NCI-H2171 treated with DMSO at 0.1 percent for 48 hours (cell line): Measurements from ENCODE around the gene EFNA4.

Source experiments
- DNase-seq: peaks from one replicate; lab custom pipeline; 2025; lab: John Stamatoyannopoulos, UW

Gene EFNA4

DNA sequence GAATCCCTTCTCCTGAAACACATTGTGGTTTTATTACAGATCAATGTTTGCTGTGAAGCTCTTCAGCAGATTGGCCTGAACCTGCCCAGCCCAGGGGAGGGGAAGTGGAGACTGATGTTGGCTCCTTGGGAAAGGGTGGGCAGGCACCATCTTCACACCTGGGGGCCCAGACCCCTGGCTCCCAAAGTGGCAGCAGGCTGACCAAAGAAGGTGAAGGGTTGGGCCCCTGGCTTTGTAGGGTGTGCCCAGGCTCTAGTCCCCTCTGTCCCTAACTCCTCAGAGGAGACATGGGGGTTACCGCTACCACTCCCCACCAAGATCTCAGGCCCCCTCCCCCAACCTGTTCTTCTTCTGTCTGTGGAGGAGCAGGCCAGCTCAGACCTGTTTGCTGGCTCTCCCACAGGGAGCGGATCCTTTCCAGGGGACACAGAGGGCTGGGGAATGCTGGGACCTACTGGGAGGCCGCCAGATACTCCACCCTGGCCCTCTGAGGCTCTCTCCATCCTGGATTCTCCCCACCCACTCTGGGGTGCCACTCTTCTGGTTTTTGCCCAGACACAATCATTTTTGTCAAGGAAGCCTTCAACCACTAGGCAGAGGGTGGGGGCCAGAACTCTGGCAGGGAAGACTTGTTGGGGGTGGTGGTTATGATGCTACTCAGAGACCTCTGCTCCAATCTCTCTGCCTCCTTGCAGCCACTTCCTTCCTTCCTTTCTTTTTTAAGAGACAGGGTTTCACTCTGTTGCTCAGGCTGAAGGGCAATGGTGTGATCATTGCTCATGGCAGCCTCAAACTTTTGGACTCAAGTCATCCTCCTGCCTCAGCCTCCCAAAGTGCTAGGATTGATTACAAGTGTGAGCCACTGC lies 10.1 kb downstream of the EFNA4 start:
- no peak for DNase-seq

DNA sequence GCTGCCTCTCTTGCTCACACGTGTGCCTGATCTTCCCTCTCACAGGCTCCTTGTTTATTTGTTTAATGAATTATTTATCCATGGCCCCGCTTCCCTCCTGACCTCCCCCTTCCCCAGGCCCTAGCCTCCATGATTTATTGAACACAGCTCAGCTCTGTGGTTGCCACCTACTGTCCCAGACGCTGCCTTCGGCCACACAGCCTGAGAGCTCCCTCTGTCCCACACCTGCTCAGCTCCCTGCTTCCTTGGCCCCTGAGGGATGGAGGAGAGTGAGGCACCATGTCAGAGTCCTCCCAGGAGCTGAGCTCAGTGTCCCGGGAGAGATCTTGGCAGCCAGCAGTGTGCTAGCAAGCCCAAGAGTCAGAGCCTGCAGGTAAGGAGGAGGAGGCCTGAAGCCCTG lies 12.0 kb downstream of the EFNA4 start:
- DNase-seq: peak; percentile 13

DNA sequence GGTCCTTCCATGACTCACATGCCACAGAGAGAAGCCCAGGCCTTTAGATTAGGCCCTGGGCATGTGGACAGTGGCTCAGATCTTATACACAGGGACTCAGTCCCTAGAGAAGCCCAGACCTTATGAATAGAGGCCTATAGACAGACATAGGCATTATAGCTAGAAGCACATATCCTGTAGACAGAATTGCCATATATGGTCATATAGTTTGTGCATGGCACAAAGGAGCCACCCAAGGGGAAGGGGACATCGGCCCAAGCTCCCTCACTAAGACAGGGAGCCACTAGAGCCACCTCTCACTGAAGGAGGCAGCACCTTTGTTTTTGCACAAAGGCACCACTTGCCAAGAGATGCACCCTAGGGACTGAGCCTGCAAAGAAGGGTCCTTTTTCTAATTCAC lies 12.8 kb downstream of the EFNA4 start:
- DNase-seq: no peak

DNA sequence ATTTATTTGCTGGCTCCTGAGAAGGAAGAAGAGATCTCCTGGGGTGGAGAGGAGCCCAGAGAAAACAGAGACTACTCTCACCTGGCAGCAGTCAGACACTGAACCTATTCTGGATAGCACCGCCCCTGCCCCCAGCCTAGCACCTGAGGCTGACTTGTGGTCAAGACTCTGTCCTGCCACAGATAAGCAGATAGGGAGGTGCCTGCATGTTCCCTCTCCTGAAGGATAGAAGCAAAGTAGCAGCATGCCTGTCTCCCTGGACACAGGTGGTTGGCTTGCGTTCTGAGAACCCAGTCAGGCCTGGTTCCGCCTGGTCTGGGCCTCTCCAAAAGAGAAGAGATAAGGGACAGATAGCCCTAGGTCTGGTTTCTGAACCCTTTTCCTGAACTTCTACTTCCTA lies 13.8 kb downstream of the EFNA4 start:
- DNase-seq: no peak

DNA sequence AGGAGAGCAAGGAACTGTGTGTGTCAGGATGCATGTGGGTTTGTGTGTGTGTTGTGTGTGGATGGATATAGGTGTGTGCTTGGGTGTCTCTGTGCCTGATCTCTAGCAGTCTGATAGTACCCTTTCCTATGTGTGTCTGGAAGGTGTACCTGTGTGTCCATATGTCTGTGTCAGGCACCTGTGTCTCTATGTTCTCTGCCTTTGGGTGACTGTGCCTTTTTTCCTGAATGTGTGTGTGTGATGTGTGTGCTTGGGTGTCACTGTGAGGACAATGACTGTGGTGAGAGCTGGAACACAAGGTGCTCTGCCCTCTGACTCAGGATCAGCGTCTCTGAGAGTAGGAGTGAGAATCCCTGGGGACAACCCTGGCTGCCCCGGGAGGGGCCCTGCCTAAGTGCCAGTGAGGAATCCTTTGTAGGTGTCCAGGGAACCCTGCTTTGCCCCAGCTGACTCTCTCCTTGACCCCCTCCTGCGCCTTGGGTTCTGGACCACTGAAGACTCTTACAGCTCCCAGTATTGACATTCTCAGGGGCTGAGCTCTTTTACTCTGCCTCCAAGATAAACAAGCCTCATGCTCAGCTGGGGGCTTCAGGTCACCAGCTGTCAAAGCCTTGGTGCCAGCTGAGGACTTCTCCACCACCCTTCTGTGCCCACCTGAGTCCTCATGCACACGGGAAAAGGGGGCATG lies 14.4 kb downstream of the EFNA4 start:
- peak; percentile 79 for DNase-seq

DNA sequence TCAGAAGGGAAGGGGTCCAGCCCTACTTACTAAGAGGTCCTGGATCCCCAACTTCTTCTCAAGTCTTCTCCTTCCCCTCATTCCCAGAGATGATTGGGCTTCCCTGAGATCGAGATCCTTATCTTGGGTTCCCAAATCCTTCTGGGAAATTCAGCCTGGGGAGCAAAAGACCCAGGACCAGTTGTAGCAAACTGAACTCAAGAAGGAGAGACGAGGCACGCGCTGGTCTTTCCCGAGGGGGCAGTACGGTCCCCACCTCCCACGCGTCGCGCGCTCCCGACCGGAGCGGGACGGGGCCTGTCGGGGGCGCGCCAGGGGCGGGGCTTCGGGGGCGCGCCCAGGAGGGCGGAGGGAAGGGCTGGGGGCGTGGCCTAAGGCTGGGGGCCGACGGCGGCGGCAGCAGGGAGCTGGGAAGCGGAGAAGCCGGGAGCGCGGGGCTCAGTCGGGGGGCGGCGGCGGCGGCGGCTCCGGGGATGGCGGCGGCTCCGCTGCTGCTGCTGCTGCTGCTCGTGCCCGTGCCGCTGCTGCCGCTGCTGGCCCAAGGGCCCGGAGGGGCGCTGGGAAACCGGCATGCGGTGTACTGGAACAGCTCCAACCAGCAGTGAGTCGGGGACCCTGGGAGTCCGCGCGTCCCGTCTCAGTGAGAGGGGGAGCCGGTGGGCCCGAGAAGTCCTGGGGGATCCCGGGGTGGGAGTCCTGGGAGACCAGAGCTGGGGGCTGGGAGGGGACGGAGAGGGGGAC lies 15.1 kb downstream of the EFNA4 start, which contains the start of gene EFNA3:
Gene EFNA3, plus strand, starts transcription at position 369 of the 741 bp plus-strand sequence. Its CDS starts 105 bp downstream, at position 474.
- peak; percentile 79 for DNase-seq

DNA sequence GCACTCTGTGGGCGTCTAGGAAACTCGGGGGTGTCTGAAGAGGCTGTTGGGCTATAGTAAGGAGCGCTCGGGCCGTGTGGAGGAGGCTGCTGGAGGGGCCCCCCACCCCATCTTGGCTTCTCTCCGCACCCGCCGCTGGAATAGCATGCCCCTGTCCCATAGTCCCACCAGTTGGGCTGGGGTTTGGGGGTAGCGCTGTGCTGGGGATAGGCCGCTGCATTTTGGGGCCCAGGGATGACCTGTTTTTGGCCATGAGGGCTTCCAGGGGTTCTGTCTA lies 15.6 kb downstream of the EFNA4 start:
- no peak for DNase-seq

DNA sequence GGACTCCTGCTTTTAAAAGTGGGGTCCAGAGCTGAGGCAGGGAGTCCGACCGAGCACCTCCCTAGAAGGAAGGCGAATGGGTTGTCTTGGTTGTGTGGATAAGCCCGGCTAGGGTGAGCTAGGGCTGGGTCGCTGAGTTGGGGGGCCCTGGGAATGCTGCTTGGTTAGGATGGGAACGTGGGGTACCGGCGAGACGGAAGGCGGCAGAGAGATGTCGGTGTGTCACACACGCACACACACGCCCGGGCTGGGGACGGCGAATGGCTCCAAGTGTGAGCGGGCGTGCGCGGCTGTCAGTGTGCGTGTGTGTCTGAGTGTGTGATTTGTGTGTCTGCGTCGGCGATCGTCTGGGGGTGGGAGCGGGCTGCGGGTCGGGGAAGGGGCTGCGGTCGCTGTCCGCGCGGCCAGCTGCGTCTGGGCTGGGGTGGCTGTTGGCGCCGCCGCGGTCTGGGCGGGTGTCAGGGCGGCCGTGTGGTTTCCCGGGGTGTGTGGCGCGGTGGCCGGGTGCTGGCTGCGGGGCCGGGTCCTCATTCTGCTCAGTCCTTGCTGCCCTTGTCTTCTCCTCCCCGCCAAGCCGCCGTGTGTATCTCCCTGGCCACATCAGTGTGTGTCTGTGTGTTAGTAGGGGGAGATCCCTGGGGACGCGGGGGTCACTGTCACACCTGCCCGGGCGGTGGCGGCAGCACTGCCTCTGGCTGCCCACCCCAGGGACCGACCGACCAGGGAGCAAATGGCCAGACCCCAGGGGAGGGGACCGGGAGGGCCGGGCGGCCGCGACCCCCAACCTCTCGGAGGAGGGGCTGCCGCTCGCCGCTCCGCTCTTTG lies 16.2 kb downstream of the EFNA4 start:
- DNase-seq: peak; percentile 12

DNA sequence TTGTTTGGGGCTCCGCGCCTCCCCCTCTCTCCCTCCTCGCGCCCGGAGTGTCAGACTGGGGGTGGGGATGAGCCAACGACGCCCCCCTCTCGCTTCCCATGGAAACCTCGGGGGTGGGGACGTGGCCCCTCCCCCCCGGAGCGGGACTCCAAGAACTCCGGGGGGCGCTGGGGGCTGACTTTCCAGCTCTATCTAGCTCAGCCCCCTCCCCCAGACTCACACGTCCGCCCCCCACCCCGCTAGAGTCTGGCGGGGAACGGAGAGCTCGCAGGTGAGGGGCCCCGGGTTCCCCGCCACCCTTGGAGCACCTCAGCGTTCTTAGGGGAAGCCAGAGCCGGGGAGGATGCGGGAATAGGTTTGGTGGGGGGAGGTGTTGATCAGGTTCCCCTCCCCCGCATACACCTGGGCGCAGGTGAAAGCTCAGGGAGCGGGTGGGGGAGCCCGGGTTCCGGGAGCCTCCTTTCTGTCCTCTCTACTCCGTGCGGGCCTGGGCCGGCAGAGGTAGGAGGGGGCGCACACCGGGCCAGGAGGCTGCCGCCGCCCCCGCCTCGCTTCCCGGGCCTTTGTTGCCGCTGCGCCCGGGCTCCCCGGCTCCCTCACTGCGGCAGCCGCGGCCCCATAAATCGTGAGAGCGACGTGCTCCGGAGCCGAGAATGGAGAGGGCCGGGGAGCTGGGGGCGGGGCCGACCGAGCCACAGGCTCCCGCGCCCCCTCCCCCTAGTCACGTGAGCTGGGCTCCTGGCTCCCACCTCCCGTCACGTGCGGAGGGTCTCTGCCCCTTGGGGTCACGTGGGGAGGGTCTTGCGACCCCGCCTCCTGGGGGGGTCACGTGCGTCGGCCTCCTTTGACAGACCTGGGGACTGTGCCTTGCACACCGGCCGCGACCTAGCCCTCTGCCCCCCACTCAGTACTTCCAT lies 17.0 kb downstream of the EFNA4 start:
- DNase-seq: peak; percentile 86

DNA sequence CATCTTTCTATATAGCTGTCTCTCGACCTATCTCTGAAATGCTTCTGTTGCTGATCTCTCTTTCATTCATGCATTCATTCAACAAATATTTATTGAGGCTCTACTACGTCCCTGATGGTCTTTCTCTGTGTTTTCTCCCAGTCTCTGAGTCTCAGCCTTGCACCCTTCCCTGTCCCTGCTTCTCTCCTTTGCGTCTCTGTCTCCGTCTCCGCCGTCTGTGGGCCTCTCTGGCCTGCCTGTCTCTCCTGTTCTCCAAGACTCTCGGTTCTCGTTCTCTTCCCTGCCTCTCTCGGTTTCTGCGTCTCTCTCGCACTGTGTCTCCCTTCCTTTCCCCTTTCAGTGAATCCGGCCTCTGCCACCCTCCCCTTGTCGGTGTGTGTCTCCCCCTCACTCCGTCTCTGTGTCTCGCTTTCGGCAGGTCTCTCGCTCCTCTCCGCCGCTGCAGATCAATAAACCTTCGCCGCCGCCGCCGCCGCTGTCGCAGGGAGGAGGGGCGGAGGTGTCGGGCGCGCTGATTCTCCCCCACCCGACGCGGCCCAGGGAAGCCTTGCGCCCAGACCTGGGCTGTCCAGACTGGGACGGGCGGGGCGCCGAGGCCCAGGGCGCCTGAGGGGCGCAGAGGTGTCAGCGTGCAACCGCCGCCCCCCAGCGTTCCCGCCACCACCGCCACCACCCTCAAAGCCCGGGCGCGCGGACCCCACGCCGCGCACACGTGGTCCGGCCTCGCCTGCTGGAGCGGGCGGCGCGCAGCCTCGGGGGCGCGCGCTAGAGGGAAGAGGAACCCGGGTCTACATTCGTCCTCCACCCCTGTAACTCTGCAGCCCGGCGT lies 18.1 kb downstream of the EFNA4 start:
- DNase-seq: no peak

DNA sequence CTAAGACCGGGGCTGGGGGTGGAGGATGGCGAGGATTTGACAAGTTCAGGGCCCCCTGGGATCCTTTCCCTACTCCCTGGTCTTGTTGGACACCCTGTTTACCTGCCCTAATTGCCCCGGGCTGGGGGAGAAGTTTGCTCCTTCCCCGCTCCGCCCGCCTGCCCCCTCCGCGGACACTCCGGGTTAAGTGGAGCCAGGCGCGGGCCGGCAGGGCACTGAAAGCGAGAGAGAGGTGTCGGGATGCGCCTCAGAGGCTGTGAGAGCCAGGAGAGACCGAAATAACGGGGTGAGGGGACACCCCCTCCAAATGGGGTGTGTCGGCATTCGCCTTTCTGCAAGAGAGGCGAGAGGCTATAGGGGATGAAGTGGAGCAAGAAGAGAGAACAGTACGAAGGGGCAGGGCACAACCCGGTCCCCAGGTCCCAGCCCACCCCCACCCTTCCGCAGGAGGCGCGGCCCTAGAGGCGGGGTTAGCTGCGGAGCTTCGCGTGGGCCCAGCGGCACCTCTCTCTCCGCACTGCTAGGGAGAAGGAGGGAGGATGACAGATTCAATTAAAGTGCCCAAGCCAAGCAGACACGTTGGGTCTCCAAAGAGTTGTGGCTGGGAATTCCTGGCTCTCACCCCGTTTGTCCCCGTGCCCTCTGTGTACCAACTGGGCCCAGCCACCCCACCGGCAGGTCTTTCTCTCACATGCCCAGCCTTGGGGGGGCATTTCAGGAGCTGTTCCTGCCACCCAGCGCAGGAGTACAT lies 18.9 kb downstream of the EFNA4 start:
- DNase-seq: no peak

DNA sequence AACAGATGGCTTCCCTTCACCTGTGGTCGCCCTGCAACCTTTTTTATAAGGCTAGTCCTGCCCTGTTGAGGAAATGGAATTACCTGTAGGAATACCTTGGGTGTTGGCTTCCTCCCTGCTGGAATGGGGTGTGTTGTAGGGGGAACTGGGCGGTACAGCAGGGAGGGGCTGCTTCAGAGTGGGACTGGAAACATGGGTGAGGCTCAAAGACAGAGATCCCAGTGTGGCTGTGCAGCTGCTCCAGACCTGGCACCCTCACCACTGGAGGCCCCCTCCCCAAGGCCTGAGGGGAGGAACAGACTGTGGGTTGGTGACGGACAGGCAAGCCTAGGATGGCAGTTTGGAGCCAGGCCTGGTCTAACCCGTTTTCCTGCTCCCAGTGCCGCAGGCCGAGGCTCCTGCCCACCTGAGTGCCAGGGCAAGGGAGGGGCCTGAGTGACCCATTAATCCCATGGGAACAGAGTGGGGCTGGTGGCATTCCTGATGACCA lies 19.6 kb downstream of the EFNA4 start:
- DNase-seq: no peak

DNA sequence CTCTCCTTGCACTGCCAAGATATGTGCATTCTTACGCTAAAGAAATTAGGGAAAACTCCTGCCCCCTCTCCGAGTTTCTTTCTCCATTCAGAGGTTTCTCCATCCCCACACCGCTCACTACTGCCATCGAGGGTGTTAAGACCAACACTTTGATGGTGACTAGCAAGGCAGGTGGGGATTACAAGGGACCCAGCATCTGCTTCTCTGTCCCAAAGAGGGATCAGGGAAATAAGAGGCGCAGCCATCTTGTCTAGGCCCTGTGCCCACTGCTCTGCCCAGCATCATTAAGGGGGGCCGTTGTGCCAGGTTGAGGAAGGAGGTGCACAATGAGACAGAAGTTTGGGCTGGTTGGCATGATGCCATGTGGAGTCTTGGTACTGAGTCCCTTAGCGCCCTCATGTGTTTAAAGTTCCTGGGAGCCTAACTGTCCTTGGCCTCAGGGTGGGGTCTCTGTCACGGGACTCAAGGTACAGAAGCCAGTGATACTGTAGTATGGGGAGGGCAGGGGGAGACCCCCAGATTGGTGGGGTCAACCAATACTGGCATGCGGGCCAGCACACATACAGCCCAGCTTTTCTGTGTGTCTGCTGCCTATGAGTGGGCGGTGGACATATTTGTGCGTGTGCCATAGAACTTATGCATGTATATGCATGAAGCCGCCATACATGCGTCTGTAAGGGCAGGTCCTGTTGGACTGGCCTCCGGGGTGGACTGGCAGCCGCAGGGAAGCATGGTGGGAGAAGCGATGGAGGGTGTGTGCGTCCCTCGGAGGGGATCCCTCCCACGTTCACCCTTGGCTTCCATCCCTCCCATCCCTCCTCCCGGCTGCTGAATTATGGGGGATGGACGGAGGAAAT lies 20.6 kb downstream of the EFNA4 start:
- peak; percentile 40 for DNase-seq

DNA sequence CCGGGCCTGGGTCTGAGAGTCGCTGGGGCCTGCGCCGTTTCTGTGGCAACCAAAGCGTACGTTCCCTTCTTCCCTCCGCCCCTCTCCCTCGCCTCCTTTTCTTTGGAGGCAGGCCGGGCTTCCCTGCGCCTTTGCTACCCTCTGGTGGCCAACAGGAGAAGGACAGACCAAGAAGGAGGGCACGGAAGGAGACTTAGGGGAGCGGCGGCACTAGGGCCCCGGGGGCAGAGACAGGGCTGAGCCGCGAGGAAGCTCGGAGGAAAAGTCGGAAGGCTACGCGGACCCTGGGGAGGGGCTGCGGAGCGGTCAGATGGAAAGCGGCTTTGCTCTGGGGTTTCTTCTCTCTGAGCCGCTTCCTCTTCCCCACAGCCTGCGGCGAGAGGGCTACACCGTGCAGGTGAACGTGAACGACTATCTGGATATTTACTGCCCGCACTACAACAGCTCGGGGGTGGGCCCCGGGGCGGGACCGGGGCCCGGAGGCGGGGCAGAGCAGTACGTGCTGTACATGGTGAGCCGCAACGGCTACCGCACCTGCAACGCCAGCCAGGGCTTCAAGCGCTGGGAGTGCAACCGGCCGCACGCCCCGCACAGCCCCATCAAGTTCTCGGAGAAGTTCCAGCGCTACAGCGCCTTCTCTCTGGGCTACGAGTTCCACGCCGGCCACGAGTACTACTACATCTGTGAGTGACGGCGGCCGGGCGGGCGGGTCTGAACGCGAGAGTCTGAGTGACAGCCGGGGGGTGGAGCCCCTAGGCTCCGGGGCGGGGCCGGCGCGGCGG lies 21.4 kb downstream of the EFNA4 start:
- peak; percentile 97 for DNase-seq

DNA sequence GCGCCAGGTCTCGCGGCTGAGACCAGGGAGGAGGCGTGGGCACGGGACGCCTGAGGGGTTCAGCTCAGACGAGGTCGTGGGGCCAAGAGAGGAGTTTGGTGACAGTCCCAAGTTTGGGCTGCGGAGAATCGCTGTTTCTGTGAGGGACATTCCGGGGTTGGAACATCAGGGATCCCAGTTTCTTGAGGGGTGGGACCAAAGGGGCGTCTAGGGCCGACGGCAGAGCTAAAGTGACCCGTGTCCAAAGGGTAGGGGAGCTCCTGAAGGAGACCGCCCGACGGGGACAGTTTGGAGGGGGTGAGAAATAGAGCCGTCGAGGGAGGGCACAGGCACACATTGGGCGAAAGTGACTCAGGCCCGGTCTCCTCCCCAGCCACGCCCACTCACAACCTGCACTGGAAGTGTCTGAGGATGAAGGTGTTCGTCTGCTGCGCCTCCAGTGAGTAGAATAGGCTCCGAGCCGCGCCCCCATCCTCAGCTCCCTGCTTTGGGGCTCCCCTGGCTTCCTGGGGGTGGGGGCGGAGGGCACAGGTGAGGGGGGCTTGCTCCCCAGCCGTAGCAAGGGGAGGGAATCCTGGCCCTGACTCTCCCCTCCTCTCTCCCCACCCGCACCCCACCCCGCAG lies 22.1 kb downstream of the EFNA4 start:
- peak; percentile 30 for DNase-seq

DNA sequence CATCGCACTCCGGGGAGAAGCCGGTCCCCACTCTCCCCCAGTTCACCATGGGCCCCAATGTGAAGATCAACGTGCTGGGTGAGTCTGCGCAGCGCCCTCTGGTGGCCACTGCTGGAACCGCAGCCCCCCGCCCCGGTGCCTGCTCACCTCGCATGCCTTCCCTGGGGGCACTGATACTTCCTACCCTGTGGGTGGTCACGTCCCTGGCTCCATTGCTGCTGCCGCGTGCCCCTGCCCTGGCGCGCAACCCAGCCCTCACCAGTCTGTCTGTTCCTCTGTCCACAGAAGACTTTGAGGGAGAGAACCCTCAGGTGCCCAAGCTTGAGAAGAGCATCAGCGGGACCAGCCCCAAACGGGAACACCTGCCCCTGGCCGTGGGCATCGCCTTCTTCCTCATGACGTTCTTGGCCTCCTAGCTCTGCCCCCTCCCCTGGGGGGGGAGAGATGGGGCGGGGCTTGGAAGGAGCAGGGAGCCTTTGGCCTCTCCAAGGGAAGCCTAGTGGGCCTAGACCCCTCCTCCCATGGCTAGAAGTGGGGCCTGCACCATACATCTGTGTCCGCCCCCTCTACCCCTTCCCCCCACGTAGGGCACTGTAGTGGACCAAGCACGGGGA lies 22.7 kb downstream of the EFNA4 start:
- peak; percentile 42 for DNase-seq
